DMS53 treated with DMSO at 0.1 percent for 48 hours (cell line): ENCODE measurements around the gene USP4.
"Not testable (repeated sequence)": the region's sequence is repeated elsewhere in the genome, so short reads cannot be mapped to it uniquely, and the experiment has no call there.

Experiments
- DNase-seq: peaks from one replicate; lab custom pipeline; 2025; ENCODE audit not compliant: unreplicated experiment; lab: John Stamatoyannopoulos, UW

USP4 gene

DNA sequence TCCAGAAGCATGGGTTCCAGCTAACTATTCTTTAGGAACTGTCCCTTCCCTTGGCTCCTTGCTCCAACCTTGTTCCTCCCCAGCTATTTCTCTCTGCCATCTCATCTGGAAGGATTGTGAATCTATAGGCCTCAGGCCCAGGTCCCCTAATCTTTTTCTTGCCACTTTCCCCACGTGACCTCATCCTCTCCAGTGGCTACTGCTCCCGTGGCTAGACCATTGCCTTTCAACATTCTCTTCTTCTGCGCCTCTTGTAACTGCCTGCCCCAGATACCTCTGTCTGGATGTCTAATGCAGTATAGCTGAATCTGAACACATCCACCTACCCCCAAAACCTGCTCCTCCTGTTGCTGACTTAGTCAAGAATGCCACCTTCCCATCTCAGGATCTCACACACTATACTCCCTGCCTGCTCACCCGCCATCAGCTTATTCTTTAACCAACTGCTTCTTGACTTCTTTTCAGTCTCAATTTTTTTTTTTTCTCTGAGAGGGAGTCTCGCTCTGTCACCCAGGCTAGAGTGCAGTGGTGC, 13.1 kb upstream of the USP4 start:
- no peak for DNase-seq

DNA sequence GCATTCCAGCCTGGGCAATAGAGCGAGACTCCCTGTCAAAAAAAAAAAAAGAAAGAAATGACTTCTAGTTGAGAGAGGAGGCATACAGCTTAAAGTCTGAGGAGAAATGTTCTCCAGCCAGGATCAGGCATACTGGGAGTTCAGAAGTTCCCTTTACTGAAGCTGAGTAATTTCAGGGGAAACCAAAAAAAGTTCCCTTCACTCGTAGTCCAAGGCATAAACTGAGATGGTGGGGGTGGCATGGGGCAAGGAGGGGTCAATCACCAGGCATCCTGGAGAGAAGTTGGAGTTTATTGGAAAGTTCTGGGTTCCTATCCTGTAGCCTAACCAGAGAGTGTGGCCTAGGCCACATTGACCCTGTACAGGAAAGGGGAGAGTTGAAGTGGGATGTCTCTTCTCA, 12.4 kb upstream of the USP4 start:
- no peak for DNase-seq

DNA sequence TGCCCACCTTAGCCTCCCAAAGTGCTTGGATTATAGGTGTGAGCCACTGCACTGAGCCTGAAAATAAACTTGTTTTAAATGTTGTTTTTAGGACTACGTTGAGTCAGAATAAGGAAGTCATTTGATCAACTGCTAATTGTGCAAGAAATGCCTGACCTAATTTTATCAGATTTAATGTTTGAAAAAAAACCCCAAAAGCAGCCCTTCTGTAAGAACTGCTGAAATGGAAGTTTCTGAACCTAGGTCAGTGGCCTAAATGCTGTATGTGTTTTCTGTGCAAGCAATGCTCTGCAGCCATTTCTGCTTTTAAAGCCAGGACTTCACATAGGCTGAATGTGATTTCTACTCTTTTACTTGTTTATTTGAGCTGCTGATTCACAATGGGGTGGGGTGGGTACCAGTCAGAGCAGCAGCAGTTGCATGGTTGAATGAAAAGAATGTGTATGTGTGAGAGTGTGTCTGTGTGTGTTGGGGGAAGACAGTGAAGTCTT, 11.7 kb upstream of the USP4 start:
- no peak for DNase-seq

DNA sequence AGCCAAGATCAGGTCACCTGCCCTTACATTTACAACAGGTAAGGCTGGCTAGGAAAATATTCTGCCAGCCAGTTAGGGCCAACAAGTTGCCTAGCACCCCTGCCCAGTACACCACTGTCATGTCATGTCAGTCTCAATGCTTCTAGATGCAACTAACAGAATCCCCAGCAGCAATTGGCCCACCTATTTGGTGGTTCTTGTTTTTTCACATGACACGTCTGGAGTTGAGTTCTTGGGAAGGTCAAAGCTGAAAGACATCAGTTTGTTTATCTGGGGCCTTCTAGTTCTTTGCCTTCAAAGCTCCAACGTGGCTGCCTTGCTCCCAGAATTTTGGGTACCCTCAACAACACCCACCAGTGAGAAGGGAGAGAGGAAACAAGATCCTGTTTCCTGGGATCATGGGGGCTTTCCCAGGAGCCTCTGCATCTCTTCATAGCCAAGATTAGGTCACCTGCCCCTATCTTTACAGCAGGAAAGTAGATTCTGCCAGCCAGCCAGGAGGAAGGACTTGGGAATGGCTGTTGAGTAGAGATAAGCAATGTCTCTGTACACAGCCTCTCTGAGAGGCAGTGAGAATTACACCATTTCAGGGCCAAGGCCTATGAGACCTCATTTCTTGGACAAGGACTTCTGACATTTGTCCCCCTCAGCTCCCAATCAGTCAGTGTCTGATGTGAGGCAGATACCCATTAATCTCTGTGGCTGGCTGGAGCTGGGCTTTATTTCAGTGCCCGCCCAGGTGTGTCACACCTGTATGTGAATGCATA, 9.7 kb upstream of the USP4 start:
- no peak for DNase-seq

DNA sequence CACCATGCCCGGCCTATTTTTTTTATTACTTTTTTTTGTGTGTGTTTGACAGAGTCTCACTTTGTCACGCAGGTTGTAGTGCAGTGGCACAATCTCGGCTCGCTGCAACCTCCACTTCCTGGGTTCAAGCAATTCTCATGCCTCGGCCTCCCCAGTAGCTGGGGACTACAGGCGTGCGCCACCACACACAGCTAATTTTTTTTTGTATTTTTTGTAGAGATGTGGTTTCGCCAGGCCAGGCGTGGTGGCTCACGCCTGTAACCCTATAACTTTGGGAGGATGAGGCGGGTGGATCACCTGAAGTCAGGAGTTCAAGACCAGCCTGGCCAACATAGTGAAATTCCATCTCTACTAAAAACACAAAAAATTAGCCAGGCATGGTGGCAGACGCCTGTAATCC, 8.5 kb upstream of the USP4 start:
- DNase-seq = not testable (repeated sequence)

DNA sequence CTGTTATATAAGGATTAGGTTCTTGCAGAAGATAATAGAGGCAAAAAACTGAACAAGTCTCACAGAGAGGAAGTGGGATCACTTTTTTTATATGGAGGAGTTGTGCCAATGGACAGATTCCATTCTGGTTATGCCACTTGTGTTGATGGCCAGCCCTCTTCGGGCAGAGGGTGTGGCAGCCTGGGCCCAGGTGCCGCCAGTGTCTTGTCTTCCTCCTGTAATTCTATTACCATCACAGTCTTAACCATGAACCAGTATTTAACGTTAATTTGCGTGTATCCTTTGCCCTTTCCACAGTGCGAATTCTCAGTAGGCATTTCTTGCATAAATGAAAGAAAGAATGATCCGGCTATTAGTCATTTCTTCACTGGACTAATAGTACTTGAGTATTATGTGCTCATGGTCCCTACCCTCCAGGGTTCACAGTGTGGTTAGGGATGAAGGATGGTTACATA, 7.0 kb upstream of the USP4 start:
- no peak for DNase-seq

DNA sequence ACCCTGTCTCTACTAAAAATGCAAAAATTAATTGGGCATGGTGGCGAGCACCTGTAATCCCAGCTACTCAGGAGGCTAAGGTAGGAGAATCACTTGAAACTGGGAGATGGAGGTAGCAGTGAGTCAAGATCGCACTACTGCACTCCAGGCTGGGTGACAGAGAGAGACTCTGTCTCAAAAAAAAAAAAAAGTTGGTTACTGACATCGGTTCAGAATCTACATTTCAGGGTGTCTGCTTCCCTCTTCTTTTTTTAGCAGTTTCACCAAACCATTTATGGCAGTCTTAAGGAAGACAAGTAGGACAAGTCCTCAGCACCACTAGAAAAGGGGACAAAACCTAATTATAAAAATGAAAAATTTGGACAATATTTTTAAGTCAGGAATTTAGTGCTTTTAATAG, 3.3 kb upstream of the USP4 start:
- DNase-seq = no peak

DNA sequence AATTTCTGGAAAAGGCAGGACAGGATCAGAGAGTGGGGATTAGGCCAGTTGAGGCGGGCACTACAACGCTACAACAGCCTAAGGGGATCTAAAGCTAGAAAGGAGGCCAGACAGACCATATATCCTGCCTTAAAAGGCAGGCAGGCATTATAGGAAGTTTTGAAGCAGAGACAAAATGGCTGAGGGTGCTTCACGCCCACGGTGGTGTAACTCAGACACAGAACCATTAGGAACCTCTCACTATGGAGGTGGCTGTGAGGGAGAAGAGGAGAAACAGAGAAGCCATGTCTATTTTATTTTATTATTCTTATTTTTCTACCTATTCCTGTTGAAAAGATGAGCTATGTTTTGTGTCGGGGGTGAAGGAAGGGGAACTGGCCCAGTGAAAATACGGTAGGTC, 2.1 kb upstream of the USP4 start:
- no peak for DNase-seq

DNA sequence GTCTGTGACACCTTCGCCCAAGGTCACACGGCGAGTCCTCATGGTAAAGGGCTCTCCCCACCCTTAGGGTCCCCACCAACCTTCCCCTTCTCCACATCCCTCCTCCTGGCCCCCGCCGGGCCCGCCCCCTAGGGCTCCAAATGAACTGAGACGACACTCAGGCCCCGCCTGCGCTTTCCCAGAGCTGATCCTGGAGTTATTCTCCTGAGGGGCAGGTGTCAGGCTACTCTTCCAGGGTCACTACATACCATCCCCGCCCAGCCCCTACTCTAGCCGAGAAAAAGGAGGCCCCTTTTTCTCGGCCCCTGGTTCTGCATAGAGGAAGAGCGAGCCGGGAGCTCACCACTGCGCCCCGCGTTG, 292 bp downstream of the USP4 start:
- no peak for DNase-seq

DNA sequence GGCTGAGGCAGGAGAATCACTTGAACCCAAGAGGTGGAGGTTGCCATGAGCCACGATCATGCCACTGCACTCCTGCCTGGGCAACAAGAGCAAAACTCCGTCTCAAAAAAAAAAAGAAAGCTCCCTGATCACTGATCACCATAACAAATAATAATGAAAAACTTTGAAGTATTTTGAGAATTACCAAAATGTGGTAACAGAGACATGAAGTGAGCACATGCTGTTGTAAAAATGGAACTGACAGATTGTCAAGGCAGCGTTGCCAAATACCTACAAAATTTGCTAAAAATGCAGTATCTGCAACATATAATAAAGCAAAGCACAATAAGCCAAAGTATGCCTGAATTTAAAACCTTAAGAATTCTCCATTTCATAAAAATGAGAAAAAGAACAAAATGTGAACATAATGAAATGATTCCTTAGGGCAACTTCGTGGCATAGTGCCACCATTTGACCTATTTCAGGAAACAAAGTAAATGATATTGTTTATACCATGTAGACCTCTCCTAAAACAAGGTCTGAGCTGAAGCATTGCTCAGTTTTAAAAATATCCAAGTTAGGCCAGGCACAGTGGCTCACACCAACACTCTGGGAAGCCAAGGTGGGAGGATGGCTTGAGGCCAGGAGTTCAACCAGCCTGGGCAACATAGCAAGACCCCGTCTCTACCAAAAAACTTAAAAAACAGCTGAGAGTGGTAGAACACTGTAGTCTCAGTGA, 5.8 kb downstream of the USP4 start:
- DNase-seq = no peak

DNA sequence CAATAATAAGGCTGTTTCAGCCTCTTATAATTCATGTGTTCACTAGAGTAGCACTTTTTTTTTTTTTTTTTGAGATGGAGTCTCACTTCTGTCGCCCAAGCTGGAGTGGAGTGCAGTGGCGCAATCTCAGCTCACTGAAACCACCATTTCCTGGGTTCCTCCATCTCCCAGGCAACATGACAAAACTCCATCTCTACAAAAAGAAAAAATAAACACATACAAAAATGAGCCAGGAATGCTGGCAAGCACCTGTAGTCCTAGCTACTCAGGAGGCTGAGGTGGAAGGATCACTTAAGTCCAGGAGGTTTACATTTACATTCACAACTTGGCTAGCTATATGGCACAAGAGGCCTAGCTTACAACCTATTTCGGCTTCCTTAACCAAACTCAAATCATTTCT, 6.8 kb downstream of the USP4 start:
- DNase-seq = no peak

DNA sequence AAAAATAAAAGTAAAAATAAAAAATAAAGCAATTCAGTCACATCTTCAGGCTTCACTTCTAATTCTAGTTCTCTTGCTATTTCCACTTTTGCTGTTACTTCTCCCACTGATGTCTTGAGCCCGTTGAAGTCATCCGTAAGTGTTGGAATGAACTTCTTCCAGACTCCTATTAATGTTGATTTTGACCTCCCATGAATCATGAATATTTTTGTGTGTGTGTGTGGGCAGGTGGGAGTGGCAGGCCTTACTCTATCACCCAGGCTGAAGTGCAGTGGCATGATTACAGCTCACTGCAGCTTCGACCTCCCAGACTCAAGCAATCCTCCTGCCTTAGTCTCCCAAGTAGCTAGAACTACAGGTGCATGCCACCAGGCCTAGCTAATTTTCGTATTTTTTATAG, 10.7 kb downstream of the USP4 start:
- no peak for DNase-seq

DNA sequence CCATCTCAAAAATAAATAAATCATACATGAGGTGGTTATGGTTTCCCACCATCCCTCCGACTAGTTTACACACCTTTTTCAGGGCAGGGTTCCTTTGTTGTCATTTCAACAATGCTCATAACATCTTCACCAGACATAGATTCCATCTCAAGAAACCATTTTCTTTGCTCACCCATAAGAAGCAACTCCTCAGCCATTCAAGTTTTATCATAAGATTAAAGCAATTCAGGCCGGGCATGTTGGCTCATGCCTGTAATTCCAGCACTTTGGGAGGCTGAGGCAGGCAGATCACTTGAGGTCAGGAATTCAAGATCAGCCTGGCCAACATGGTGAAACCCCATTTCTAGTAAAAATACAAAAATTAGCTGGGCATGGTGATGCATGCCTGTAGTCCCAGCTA, 11.5 kb downstream of the USP4 start:
- not testable (repeated sequence) for DNase-seq

DNA sequence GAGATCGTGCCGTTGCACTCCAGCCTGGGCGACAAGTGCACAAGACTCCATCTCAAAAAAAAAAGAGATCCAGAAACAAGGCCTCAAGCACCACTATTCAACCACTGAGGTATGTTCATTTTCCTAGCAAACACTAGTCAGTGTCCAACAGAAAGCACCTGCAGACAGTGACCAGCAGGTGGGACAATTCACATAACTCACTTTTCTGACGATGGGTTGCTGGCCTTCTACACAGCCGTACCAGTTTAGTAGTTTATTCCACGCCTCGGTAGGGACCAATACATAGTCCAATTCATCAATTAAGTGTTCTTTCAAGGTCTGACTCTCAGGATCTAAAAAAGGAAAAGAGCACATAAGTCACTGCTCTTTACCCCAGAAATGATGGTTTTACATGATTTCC, 12.4 kb downstream of the USP4 start:
- DNase-seq = no peak

DNA sequence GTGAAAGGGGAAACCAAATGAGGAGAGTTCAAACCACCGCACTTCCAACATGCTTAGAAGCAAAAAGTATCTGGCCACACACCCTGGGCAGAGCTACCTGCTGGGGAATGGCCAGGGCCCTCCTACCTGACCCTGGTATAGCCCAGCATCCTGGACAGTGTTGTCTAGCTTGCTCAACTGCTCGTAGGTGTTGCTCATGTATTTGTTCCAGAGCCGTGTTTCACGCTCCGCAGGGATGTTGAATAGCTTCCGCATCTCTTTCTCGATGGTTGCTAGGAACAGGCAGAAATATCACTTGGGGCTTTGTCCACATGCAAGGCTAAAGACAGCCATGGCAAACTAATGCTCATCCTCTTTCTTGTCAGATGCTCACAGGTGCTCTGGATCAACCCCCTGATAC, 15.1 kb downstream of the USP4 start:
- DNase-seq = no peak

DNA sequence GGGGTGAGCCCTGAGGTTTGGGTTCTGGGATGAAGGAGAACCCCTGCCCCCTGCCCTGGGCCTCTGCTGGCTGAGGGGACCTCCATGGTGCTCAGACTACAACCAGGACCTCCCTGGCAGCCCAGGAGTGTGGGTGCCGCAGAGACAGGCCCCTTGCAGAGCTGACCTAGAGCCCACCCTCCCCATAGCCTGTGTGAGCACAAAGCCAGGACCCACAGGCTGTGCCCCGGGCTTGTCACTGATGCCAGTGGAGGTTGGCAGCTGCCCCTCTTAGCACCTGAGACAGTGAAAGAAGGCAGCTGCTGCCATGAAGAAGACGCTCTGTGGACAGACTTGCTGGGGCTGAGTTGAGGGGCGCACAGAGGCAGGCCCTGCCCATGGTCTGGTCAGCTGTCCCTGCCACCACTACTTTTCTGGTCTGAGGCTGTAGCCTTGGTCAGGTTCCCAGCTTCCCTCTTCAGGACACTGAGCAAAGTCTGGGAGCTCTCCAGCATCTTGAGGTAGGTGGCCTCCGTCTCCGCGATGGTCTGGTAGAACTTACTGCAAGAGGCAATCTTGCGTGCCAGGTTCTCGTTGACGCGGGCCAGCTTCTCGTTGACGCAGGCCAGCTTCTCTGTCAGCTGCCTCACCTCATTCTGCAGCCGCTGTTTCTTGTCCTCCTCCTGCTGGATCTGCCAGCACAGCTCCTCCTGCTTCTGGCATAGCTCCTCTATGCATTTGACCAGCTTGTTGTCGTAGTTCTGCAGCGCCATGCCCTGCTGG, 23.0 kb downstream of the USP4 start:
- DNase-seq = no peak

DNA sequence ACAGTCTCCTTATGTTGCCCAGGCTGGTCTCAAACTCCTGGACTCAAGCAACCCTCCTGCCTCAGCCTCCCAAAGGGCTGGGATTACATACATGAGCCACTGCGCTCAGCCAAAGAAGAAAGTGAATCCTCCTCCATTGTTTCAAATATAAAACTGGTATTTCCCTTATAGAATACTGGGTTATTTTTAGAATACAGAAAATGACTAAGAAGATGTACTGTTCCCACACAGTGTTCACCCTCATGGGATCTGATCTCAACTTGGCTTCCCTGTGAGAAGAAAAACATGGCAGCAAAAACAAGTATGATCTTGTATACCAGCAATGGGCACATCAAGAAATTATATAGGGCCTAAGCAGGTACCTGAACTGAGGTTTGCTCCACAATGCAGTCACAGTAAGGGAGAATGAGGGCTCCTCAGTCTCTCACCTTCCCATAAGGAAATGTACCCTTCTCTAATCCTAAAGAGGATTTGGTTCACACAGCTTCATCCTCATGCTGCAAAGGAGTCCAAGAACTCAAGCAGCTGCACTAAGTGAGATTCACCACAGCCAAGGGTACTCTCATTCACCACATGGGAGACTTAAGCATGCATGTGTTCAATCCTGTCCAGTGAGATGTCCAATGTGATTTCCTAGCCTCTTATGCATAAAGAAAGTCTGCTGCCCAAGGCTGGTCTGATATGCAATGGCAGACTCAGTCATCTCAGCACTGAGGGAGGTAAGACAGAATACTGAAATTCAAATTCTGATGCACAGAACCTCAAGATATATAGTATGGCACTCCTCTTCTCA, 25.8 kb downstream of the USP4 start:
- DNase-seq = no peak

DNA sequence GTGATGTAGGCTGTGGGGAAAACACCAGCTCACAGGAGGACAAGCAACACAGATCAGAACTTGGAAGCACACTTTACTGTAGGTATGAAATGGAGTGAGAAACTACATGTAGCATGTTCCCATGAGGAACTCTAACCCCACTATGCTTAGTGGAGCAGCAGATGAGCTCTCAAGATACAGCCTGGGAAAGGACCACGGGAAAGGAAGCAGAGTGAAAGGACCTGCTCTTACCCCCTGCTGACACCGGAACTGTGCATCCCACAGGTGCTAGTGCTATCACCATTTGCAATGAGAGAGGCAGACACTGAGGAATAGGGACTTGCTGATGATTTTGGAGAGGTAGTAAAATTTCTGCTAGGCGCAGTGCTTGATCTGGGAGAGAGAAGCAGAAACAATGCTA, 28.6 kb downstream of the USP4 start:
- DNase-seq = no peak

DNA sequence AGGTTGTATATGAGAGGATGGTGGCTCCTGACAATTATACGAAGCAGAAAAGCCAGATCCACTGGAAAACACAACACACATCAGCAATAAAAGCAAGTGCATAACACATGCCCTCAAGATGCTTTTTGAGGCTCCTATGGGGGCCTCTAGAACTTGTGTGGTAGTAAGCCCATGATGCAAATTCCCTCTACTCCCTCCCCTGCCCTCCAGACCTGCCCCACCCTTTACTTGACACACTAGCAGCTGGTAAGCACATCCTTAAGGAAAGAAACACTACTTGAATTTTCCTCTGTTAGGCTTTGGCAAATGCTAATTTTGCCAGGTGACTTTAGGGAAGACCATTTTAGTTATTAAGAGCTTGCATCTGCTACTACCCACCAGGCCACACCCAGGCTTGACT, 29.2 kb downstream of the USP4 start:
- no peak for DNase-seq

DNA sequence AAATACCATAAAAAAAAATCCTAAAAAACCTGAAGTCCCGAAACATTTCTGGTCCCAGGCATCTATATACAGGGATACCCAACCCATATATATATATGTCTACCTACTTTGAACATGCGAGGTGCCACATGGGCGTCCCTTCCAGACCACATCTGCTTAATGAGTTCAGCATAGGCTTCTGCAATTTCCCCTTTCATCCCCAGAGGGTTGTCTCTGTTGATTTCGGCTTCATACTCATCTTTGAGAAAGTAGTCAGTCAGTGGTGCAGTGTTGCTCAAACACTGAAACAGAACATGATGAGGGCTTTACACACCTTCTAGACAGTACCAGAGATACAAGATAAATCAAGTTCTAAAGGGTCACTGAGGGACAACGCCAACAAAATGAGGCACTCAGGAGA, 34.2 kb downstream of the USP4 start:
- no peak for DNase-seq

DNA sequence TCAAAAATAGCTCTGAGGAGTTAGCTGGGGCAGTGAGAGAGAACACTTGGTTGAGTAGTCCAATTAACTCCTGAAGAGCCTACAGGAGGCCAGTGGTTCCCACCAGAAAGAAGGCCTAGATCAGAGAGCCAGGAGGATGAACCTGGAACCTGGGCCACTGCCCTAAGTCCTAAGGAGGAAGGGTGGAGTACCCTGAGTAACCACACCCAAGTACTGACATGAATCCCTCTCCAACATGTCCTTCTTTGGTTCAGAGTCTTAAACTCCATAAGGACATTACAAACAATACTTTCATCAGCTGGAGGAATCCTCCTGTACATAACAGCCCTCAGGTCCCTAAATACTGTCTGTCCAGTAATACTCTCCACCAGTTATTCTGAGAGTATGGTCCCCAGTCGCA, 37.2 kb downstream of the USP4 start:
- no peak for DNase-seq
